ENCODE data around the gene GPC3. TPM values are rescaled to one million over a fixed set of nuclear protein-coding genes. Genes with fewer than 3 reads are reported as not detected.
"Not testable (repeated sequence)": the region's sequence is repeated elsewhere in the genome, so short reads cannot be mapped to it uniquely, and the experiment has no call there.

GPC3 gene
- total RNA-seq, 1 donor: not detected

- TF ChIP-seq CTCF (IDR thresholded peaks at IDR 0.05; ENCODE audit: insufficient read depth, low read depth, low read length): no peak
- no peak for DNase-seq (ENCODE audit: low read depth)
- no peak overlapping the region for H3K4me3 ChIP-seq (ENCODE audit: low read depth, low read length)
Observed at GRCh38 chrX:133630362-133630761, 355.0 kb downstream of the GPC3 start.

GRCh38 chrX:133627673-133628072 is 357.7 kb downstream of the GPC3 start:
- DNase-seq (ENCODE audit: low read depth): no peak
- H3K4me3 ChIP-seq (ENCODE audit: low read depth, low read length): no peak overlapping the region
- no peak for TF ChIP-seq CTCF (IDR thresholded peaks at IDR 0.05; ENCODE audit: insufficient read depth, low read depth, low read length)

- not testable (repeated sequence) for DNase-seq (ENCODE audit: low read depth); H3K4me3 ChIP-seq (ENCODE audit: low read depth, low read length)
Observed at GRCh38 chrX:133621384-133621783, 364.0 kb downstream of the GPC3 start.

- no peak overlapping the region for H3K4me3 ChIP-seq (ENCODE audit: low read depth, low read length)
- TF ChIP-seq CTCF (IDR thresholded peaks at IDR 0.05; ENCODE audit: insufficient read depth, low read depth, low read length): no peak
- DNase-seq (ENCODE audit: low read depth): no peak
Observed at GRCh38 chrX:133611676-133612075, 373.7 kb downstream of the GPC3 start.

- TF ChIP-seq CTCF (IDR thresholded peaks at IDR 0.05; ENCODE audit: insufficient read depth, low read depth, low read length): no peak
- DNase-seq (ENCODE audit: low read depth): no peak
Observed at GRCh38 chrX:133610056-133610455, 375.3 kb downstream of the GPC3 start.

GRCh38 chrX:133609166-133609565 is 376.2 kb downstream of the GPC3 start:
- H3K4me3 ChIP-seq (ENCODE audit: low read depth, low read length): no peak overlapping the region
- TF ChIP-seq CTCF (IDR thresholded peaks at IDR 0.05; ENCODE audit: insufficient read depth, low read depth, low read length): no peak
- no peak for DNase-seq (ENCODE audit: low read depth)

More at GRCh38 chrX:133610056-133610455, 375.3 kb downstream of the GPC3 start:
- H3K4me3 ChIP-seq (ENCODE audit: low read depth, low read length): no peak overlapping the region

- no peak for TF ChIP-seq CTCF (IDR thresholded peaks at IDR 0.05; ENCODE audit: insufficient read depth, low read depth, low read length)
- no peak for DNase-seq (ENCODE audit: low read depth)
- no peak overlapping the region for H3K4me3 ChIP-seq (ENCODE audit: low read depth, low read length)
Observed at GRCh38 chrX:133608406-133608805, 377.0 kb downstream of the GPC3 start.
